GM12878 (cell line): ENCODE results near the gene KIZ. TPM values are rescaled to one million over a fixed set of nuclear protein-coding genes. Genes with fewer than 3 reads are reported as not detected.

Experiments used
- ATAC-seq: fragments of 200-7000 bp; cut with Tn5 transposase; 3 replicates; pipeline ENCODE4 v1.9.1; 2020; ENCODE audit warnings: mild to moderate bottlenecking, moderate library complexity
- BruUV-seq: library from RNA; stranded (reverse); fragments of 400-500 nt; replicated peaks from 2 replicates; lab custom pipeline; 2021; lab: Mats Ljungman, UMichigan
- CTCF ChIA-PET: fragments of 300-600 bp; sonication (Branson Sonifier 250); formaldehyde crosslinking; extraction: SDS; loops from one replicate; lab custom pipeline; 2021; ENCODE audit warnings: inconsistent platforms; lab: Yijun Ruan, JAX
- POLR2A ChIA-PET: fragments of 350-600 bp; formaldehyde crosslinking; extraction: SDS; loops from one replicate; lab custom pipeline; 2021; ENCODE audit warnings: inconsistent platforms; lab: Charles Lee
- RAD21 ChIA-PET: fragments of 300-600 bp; sonication (Branson Sonifier 250); formaldehyde crosslinking; loops from one replicate; lab custom pipeline; 2023; ENCODE audit warnings: antibody characterized with exemption; ENCODE audit not compliant: unreplicated experiment; lab: Charles Lee
- SMC1A ChIA-PET: fragments of 300-600 bp; sonication (Branson Sonifier 250); formaldehyde crosslinking; loops from one replicate; lab custom pipeline; 2023; ENCODE audit not compliant: unreplicated experiment, uncharacterized antibody; lab: Charles Lee
- DNase-seq: peaks from one replicate; pipeline ENCODE4 v3.0.0-alpha.2; 2011; ENCODE audit warnings: low read depth, low spot score
- FAIRE-seq: peaks from 3 replicates; lab custom pipeline; 2011; peaks lifted over from hg19 to GRCh38; lab: Jason Lieb, UNC
- H2AFZ ChIP-seq: 2 replicates; pipeline ENCODE4 v1.6.0; 2011; ENCODE audit warnings: low read depth, low read length, control low read depth; ENCODE audit not compliant: control insufficient read depth
- H3K27ac ChIP-seq: 2 replicates; pipeline ENCODE4 v1.5.1; 2011; ENCODE audit warnings: control low read depth; ENCODE audit not compliant: control insufficient read depth, insufficient read depth
- H3K27me3 ChIP-seq, 2 experiments: replicated peaks in 1 of 2; 2 replicates each; pipeline versions ENCODE4 v1.6.0 to v1.6.1; 2011; ENCODE audit warnings: low read length in 1 of 2; ENCODE audit not compliant: control insufficient read depth in 2 of 2, insufficient read depth in 2 of 2
- H3K36me3 ChIP-seq, 2 experiments: 2 replicates each; pipeline ENCODE4 v1.5.1; 2011; ENCODE audit warnings: low read length in 1 of 2; ENCODE audit not compliant: control insufficient read depth in 2 of 2, insufficient read depth in 2 of 2
- H3K4me1 ChIP-seq: 2 replicates; pipeline ENCODE4 v1.6.1; 2011; ENCODE audit warnings: mild to moderate bottlenecking, low read length, moderate library complexity, mixed read lengths; ENCODE audit not compliant: control insufficient read depth, insufficient read depth
- H3K4me2 ChIP-seq: 2 replicates; pipeline ENCODE4 v1.6.0; 2011; ENCODE audit warnings: control low read depth; ENCODE audit not compliant: control insufficient read depth, insufficient read depth
- H3K4me3 ChIP-seq: fragments of 200-600 bp; sonication (generic); 2 replicates; pipeline ENCODE4 v1.5.1; 2016
- H3K79me2 ChIP-seq: 2 replicates; pipeline ENCODE4 v1.6.0; 2011; ENCODE audit warnings: low read length; ENCODE audit not compliant: control insufficient read depth, insufficient read depth
- H3K9ac ChIP-seq: 2 replicates; pipeline ENCODE4 v1.8.0; 2011; ENCODE audit warnings: low read length, control low read depth, mixed read lengths; ENCODE audit not compliant: control insufficient read depth, insufficient read depth
- H3K9me3 ChIP-seq: replicated peaks from 3 replicates; pipeline ENCODE4 v1.5.1; 2011; ENCODE audit warnings: mild to moderate bottlenecking, low read length; ENCODE audit not compliant: control insufficient read depth, insufficient read depth
- H4K20me1 ChIP-seq: 2 replicates; pipeline ENCODE4 v1.6.0; 2011; ENCODE audit not compliant: control insufficient read depth, insufficient read depth
- BCL11A ChIP-seq: IDR thresholded peaks from 2 replicates; pipeline ENCODE4 v1.6.1; 2011; ENCODE audit warnings: low read depth, low read length
- GABPA ChIP-seq: IDR thresholded peaks from 2 replicates; pipeline ENCODE4 v1.6.1; 2014; ENCODE audit warnings: antibody characterized with exemption, low read depth, mild to moderate bottlenecking, inconsistent platforms
- MTA3 ChIP-seq: IDR thresholded peaks from 2 replicates; pipeline ENCODE4 v1.6.1; 2012; ENCODE audit warnings: low read length, inconsistent platforms, borderline replicate concordance
- PAX5 ChIP-seq: IDR thresholded peaks from 2 replicates; pipeline ENCODE4 v1.6.1; 2011; ENCODE audit warnings: low read depth, low read length, borderline replicate concordance
- PML ChIP-seq: IDR thresholded peaks from 2 replicates; pipeline ENCODE4 v1.6.1; 2012; ENCODE audit warnings: low read length, inconsistent platforms
- POLR2A ChIP-seq: IDR thresholded peaks from 2 replicates; pipeline ENCODE4 v1.6.1; 2011; ENCODE audit warnings: low read depth, mild to moderate bottlenecking, low read length
- POU2F2 ChIP-seq: IDR thresholded peaks from 3 replicates; pipeline ENCODE4 v1.6.1; 2011; ENCODE audit warnings: low read depth, mild to moderate bottlenecking, low read length, borderline replicate concordance
- TARDBP ChIP-seq: IDR thresholded peaks from 2 replicates; pipeline ENCODE4 v1.6.1; 2016; ENCODE audit warnings: borderline replicate concordance
- ZZZ3 ChIP-seq: IDR thresholded peaks from 2 replicates; pipeline ENCODE4 v1.6.1; 2011; ENCODE audit warnings: low read depth; ENCODE audit not compliant: control insufficient read depth, insufficient read length
- WGBS: methylation state at CpG from one replicate; pipeline ENCODE4 v1.1.6; 2016; ENCODE audit warnings: low lambda C conversion rate; ENCODE audit not compliant: insufficient replicate concordance, insufficient coverage; ENCODE audit errors: missing lambda C conversion rate; 5-methylcytosine and 5-hydroxymethylcytosine counted together
- in situ Hi-C: fragments of 300-500 bp; cut with MboI; formaldehyde crosslinking; loops from 9 replicates; pipeline ENCODE4 v1.14.3; 2018; ENCODE audit warnings: mixed read lengths
- intact Hi-C: fragments of 100-400 bp; cut with micrococcal nuclease; formaldehyde crosslinking; loops from one replicate; pipeline ENCODE4 v1.14.2; 2022; ENCODE audit not compliant: unreplicated experiment
- polyA plus RNA-seq, 11 experiments: library from polyadenylated mRNA; depleted of rRNA in 4 of 11; unstranded in 6 of 11; stranded (reverse) in 5 of 11; fragments of >200 nt; fragmentation: Nextera tagmentation in 4 of 11; fragmentation: Illumina TruSeq in 1 of 11; extraction: Ambion mirVana in 4 of 11; extraction: Trizol in 1 of 11; gene quantifications; 1 replicate in 1 of 11; 2 replicates in 10 of 11; pipeline versions ENCODE4 v1.2.1 to v1.2.3, GENCODE V29; 2011 to 2016; ENCODE audit warnings: inconsistent platforms in 2 of 11, missing spikeins in 2 of 11, low read depth in 1 of 11
- total RNA-seq, 4 experiments: library from RNA; depleted of rRNA in 3 of 4; stranded (reverse); fragments of >200 nt in 3 of 4; fragmentation: Illumina TruSeq in 1 of 4; extraction: Trizol in 1 of 4; gene quantifications; 2 replicates each; pipeline versions ENCODE4 v1.2.1 to v1.2.3, GENCODE V29; 2013 to 2021
- TF ChIP-seq, protein P1 (sequence below): fragments of 450-650 bp; IDR thresholded peaks from 2 replicates; pipeline ENCODE4 v1.6.1; 2017; ENCODE audit warnings: antibody characterized with exemption, mild to moderate bottlenecking, moderate library complexity
- TF ChIP-seq, protein P2 (sequence below): IDR thresholded peaks from 2 replicates; pipeline ENCODE4 v1.6.1; 2012; ENCODE audit warnings: mild to moderate bottlenecking, low read depth, low read length
- TF ChIP-seq, protein P3 (sequence below): IDR thresholded peaks from 2 replicates; pipeline ENCODE4 v1.6.1; 2011; ENCODE audit warnings: low read depth, mild to moderate bottlenecking, low read length, moderate library complexity, borderline replicate concordance; ENCODE audit errors: extremely low read depth
- TF ChIP-seq, protein P4 (sequence below): fragments of 450-650 bp; IDR thresholded peaks from 2 replicates; pipeline ENCODE4 v1.6.1; 2016; ENCODE audit warnings: mild to moderate bottlenecking
- TF ChIP-seq, protein P5 (sequence below): fragments of 450-650 bp; IDR thresholded peaks from 2 replicates; pipeline ENCODE4 v1.6.1; 2018; ENCODE audit warnings: mild to moderate bottlenecking, low read depth, moderate library complexity; ENCODE audit not compliant: partially characterized antibody

The KIZ gene
- total and polyA plus RNA-seq, 10 of the 15 experiments (the other 5 are each of a cell fraction or from before 2014, with no cell fraction given) = 2.7 to 11.0 (median 7.3) TPM

DNA sequence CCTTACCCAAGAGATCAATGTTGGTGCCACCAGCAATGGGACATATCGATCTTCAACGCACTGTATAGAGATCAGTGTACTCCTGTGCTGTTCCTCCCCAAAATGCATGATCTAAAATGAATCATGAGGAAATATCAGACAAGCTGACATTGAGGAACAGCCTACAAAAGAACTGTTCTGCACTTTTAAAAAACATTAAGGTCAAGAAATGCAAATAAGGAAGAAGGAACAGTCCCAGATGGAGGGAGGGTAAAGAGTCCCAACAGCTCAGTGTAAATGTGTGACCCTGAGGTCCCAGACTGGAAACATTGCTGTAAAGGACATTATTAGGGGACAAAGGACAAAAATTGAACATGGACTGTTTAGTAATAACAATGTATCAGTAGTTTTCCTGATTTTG, 152.9 kb downstream of the KIZ start:
- no peaks in the 10 kb centered on the region for H3K9me3 ChIP-seq
- no peaks in the 10 kb centered on the region for H3K36me3 ChIP-seq
- BruUV-seq = no TSS peak
- no peak overlapping the region for H2AFZ ChIP-seq
- peaks cover 14% of the 10 kb centered on the region for H3K4me1 ChIP-seq
- no peak overlapping the region for H3K4me3 ChIP-seq
- 77% methylated on average over 2 of the region's 2 CpGs for WGBS
- no peak overlapping the region for H3K4me2 ChIP-seq
- no peaks in the 10 kb centered on the region for H3K79me2 ChIP-seq
- ChIA-PET RAD21 (no interaction called here), CTCF (no interaction called here), SMC1A (interaction anchor here (1.1 kb wide), 1 partner anchor 11 kb away, joined by 3 read pairs; no protein-coding TSS in a partner anchor), POLR2A (no interaction called here)
- intact Hi-C loops = no loop called here
- no peak for FAIRE-seq
- no peaks in the 10 kb centered on the region for H4K20me1 ChIP-seq
- no peak for ATAC-seq
- in situ Hi-C loops = no loop called here
- H3K27me3 ChIP-seq = no peaks in the 10 kb centered on the region
- no peak overlapping the region for H3K9ac ChIP-seq
- H3K27ac ChIP-seq = no peak overlapping the region
- DNase-seq = no peak
- TF ChIP-seq, protein P1, sequence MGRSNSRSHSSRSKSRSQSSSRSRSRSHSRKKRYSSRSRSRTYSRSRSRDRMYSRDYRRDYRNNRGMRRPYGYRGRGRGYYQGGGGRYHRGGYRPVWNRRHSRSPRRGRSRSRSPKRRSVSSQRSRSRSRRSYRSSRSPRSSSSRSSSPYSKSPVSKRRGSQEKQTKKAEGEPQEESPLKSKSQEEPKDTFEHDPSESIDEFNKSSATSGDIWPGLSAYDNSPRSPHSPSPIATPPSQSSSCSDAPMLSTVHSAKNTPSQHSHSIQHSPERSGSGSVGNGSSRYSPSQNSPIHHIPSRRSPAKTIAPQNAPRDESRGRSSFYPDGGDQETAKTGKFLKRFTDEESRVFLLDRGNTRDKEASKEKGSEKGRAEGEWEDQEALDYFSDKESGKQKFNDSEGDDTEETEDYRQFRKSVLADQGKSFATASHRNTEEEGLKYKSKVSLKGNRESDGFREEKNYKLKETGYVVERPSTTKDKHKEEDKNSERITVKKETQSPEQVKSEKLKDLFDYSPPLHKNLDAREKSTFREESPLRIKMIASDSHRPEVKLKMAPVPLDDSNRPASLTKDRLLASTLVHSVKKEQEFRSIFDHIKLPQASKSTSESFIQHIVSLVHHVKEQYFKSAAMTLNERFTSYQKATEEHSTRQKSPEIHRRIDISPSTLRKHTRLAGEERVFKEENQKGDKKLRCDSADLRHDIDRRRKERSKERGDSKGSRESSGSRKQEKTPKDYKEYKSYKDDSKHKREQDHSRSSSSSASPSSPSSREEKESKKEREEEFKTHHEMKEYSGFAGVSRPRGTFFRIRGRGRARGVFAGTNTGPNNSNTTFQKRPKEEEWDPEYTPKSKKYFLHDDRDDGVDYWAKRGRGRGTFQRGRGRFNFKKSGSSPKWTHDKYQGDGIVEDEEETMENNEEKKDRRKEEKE = no peak
- TF ChIP-seq POLR2A (no peak), MTA3 (no peak), POU2F2 (no peak), PAX5 (no peak), GABPA (no peak), BCL11A (no peak), ZZZ3 (no peak), TARDBP (no peak), PML (no peak)
- TF ChIP-seq, protein P2, sequence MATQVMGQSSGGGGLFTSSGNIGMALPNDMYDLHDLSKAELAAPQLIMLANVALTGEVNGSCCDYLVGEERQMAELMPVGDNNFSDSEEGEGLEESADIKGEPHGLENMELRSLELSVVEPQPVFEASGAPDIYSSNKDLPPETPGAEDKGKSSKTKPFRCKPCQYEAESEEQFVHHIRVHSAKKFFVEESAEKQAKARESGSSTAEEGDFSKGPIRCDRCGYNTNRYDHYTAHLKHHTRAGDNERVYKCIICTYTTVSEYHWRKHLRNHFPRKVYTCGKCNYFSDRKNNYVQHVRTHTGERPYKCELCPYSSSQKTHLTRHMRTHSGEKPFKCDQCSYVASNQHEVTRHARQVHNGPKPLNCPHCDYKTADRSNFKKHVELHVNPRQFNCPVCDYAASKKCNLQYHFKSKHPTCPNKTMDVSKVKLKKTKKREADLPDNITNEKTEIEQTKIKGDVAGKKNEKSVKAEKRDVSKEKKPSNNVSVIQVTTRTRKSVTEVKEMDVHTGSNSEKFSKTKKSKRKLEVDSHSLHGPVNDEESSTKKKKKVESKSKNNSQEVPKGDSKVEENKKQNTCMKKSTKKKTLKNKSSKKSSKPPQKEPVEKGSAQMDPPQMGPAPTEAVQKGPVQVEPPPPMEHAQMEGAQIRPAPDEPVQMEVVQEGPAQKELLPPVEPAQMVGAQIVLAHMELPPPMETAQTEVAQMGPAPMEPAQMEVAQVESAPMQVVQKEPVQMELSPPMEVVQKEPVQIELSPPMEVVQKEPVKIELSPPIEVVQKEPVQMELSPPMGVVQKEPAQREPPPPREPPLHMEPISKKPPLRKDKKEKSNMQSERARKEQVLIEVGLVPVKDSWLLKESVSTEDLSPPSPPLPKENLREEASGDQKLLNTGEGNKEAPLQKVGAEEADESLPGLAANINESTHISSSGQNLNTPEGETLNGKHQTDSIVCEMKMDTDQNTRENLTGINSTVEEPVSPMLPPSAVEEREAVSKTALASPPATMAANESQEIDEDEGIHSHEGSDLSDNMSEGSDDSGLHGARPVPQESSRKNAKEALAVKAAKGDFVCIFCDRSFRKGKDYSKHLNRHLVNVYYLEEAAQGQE = no peak
- TF ChIP-seq, protein P3, sequence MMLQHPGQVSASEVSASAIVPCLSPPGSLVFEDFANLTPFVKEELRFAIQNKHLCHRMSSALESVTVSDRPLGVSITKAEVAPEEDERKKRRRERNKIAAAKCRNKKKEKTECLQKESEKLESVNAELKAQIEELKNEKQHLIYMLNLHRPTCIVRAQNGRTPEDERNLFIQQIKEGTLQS = no peak
- TF ChIP-seq, protein P4, sequence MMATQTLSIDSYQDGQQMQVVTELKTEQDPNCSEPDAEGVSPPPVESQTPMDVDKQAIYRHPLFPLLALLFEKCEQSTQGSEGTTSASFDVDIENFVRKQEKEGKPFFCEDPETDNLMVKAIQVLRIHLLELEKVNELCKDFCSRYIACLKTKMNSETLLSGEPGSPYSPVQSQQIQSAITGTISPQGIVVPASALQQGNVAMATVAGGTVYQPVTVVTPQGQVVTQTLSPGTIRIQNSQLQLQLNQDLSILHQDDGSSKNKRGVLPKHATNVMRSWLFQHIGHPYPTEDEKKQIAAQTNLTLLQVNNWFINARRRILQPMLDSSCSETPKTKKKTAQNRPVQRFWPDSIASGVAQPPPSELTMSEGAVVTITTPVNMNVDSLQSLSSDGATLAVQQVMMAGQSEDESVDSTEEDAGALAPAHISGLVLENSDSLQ = no peak
- TF ChIP-seq, protein P5, sequence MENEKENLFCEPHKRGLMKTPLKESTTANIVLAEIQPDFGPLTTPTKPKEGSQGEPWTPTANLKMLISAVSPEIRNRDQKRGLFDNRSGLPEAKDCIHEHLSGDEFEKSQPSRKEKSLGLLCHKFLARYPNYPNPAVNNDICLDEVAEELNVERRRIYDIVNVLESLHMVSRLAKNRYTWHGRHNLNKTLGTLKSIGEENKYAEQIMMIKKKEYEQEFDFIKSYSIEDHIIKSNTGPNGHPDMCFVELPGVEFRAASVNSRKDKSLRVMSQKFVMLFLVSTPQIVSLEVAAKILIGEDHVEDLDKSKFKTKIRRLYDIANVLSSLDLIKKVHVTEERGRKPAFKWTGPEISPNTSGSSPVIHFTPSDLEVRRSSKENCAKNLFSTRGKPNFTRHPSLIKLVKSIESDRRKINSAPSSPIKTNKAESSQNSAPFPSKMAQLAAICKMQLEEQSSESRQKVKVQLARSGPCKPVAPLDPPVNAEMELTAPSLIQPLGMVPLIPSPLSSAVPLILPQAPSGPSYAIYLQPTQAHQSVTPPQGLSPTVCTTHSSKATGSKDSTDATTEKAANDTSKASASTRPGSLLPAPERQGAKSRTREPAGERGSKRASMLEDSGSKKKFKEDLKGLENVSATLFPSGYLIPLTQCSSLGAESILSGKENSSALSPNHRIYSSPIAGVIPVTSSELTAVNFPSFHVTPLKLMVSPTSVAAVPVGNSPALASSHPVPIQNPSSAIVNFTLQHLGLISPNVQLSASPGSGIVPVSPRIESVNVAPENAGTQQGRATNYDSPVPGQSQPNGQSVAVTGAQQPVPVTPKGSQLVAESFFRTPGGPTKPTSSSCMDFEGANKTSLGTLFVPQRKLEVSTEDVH = no peak
